Astrocyte (in vitro differentiated cells and primary cell): ENCODE measurements around the gene SEC63.
"Not testable (repeated sequence)": the region's sequence is repeated elsewhere in the genome, so short reads cannot be mapped to it uniquely, and the experiment has no call there.

Experiments used
- EZH2 ChIP-seq: IDR thresholded peaks from 2 replicates; pipeline ENCODE4 v1.6.1; 2012; ENCODE audit warnings: mild to moderate bottlenecking, low read length, inconsistent platforms; ENCODE audit not compliant: insufficient read depth
- TF ChIP-seq, protein P1 (sequence below): IDR thresholded peaks from 2 replicates; pipeline ENCODE4 v1.5.1; 2011; ENCODE audit warnings: low read depth, mild to moderate bottlenecking, inconsistent platforms, low read length, moderate library complexity; ENCODE audit not compliant: insufficient read depth

DNA sequence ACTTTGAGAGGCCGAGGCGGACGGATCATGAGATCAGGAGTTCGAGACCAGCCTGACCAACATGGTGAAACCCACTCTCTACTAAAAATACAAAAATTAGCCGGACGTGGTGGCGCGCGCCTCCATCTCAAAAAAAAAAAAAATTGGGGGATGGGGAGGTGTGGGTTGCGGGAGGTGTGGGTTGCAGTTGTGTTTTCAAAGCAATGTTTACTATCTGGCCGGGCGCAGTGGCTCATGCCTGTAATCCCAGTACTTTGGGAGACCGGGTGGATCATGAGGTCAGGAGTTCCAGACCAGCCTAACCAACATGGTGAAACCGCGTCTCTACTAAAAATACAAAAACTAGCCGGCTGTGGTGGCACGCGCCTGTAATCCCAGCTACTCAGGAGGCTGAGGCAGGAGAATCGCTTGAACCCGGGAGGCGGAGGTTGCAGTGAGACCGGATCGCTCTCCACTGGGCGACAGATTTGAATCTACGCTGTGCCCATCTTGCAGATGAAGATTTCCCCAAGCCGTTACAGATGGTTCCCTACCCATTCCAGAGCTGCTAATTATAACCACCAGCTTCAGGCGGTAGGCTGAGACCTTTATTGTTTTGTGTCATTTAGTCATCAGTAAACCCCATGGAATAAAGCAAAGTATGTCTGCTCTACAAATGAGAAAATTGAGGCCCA, 818 bp upstream of the SEC63 start:
- TF ChIP-seq, protein P1, sequence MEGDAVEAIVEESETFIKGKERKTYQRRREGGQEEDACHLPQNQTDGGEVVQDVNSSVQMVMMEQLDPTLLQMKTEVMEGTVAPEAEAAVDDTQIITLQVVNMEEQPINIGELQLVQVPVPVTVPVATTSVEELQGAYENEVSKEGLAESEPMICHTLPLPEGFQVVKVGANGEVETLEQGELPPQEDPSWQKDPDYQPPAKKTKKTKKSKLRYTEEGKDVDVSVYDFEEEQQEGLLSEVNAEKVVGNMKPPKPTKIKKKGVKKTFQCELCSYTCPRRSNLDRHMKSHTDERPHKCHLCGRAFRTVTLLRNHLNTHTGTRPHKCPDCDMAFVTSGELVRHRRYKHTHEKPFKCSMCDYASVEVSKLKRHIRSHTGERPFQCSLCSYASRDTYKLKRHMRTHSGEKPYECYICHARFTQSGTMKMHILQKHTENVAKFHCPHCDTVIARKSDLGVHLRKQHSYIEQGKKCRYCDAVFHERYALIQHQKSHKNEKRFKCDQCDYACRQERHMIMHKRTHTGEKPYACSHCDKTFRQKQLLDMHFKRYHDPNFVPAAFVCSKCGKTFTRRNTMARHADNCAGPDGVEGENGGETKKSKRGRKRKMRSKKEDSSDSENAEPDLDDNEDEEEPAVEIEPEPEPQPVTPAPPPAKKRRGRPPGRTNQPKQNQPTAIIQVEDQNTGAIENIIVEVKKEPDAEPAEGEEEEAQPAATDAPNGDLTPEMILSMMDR: not testable (repeated sequence)
- TF ChIP-seq EZH2: not testable (repeated sequence)
